ENCODE measurements around the gene C6orf58.
"Not testable (repeated sequence)": the region's sequence is repeated elsewhere in the genome, so short reads cannot be mapped to it uniquely, and the experiment has no call there.

C6orf58 gene

GRCh38 chr6:127592964-127593363 is 16.0 kb downstream of the C6orf58 start:
- no peak for DNase-seq (ENCODE audit: low read depth)

- DNase-seq (ENCODE audit: low read depth) = not testable (repeated sequence)
Measured at GRCh38 chr6:127593456-127593855, 16.5 kb downstream of the C6orf58 start.

GRCh38 chr6:127606131-127606562 is 29.2 kb downstream of the C6orf58 start:
- no peak for DNase-seq (ENCODE audit: low read depth)

- DNase-seq (ENCODE audit: low read depth) = no peak
Measured at GRCh38 chr6:127608554-127609270, 31.7 kb downstream of the C6orf58 start.

GRCh38 chr6:127618729-127619128 is 41.8 kb downstream of the C6orf58 start:
- DNase-seq (ENCODE audit: low read depth) = no peak

- no peak for DNase-seq (ENCODE audit: low read depth)
Measured at GRCh38 chr6:127630800-127631199, 53.8 kb downstream of the C6orf58 start.

GRCh38 chr6:127634178-127634577 is 57.2 kb downstream of the C6orf58 start:
- DNase-seq (ENCODE audit: low read depth) = no peak

- no peak for DNase-seq (ENCODE audit: low read depth)
Measured at GRCh38 chr6:127635091-127635490, 58.1 kb downstream of the C6orf58 start.

GRCh38 chr6:127637830-127638409 is 60.9 kb downstream of the C6orf58 start:
- no peak for DNase-seq (ENCODE audit: low read depth)

Measured in stimulated activated CD4-positive, alpha-beta T cell treated with anti-CD3 and anti-CD28 coated beads, Interleukin-2, amount 100 ng/mL, for 4 hours (primary cell).